ENCODE data around the gene ATG14. TPM values are rescaled to one million over a fixed set of nuclear protein-coding genes. Genes with fewer than 3 reads are reported as not detected.
A peak's percentile ranks its signal among the peaks of the same experiment; 100 is the strongest.
"Not testable (repeated sequence)": the region's sequence is repeated elsewhere in the genome, so short reads cannot be mapped to it uniquely, and the experiment has no call there.

ATG14 gene, protein sequence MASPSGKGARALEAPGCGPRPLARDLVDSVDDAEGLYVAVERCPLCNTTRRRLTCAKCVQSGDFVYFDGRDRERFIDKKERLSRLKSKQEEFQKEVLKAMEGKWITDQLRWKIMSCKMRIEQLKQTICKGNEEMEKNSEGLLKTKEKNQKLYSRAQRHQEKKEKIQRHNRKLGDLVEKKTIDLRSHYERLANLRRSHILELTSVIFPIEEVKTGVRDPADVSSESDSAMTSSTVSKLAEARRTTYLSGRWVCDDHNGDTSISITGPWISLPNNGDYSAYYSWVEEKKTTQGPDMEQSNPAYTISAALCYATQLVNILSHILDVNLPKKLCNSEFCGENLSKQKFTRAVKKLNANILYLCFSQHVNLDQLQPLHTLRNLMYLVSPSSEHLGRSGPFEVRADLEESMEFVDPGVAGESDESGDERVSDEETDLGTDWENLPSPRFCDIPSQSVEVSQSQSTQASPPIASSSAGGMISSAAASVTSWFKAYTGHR
- total RNA-seq, result 5.0 and 5.1 TPM in 2 replicates

DNA sequence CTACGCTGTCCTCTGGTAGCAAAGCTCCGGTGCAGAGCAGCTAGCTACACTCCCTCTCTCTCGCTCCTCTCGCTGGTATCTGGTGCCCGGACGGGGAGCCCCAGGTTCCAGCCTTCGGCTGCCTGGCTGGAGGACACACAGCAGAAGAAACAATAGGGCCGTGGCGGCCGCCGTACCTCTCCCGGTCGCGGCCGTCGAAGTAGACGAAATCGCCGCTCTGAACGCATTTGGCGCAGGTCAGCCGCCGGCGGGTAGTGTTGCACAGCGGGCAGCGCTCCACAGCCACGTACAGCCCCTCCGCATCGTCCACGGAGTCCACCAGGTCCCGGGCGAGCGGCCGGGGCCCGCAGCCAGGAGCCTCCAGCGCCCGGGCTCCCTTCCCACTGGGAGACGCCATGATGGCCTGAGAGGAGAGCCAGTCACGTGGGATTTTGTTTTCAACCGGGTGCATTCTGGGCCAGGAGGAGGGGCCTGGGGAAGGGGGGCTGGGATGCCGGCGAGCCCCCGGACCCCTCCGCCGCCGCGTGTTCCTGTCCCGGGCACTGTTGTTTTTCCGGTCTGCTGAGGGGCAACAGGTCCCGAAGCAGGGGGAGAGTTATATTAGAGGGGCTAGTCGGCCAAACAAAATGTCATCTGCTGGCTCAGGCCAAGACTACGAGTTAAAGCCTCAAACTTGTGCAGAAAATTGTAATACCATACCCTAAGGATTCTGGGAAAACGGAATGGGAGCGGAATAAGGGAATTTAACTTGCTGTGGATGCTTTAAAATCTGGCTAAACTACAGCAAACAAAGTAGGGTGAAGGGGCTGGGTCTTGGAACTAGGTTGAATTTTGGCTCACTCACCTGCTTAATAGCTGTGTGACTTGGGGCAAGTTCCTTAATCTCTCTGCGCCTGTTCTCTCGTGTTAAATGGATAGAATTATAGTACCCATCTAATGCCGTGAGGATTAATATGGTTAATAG, at the start of gene ATG14:
Gene ATG14, minus strand, starts transcription at position 405 of the 964 bp plus-strand sequence. Its CDS starts 8 bp downstream, at position 397.
- DNase-seq (ENCODE audit: low read depth), result peak; percentile 19
- TF ChIP-seq, protein P1, sequence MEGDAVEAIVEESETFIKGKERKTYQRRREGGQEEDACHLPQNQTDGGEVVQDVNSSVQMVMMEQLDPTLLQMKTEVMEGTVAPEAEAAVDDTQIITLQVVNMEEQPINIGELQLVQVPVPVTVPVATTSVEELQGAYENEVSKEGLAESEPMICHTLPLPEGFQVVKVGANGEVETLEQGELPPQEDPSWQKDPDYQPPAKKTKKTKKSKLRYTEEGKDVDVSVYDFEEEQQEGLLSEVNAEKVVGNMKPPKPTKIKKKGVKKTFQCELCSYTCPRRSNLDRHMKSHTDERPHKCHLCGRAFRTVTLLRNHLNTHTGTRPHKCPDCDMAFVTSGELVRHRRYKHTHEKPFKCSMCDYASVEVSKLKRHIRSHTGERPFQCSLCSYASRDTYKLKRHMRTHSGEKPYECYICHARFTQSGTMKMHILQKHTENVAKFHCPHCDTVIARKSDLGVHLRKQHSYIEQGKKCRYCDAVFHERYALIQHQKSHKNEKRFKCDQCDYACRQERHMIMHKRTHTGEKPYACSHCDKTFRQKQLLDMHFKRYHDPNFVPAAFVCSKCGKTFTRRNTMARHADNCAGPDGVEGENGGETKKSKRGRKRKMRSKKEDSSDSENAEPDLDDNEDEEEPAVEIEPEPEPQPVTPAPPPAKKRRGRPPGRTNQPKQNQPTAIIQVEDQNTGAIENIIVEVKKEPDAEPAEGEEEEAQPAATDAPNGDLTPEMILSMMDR (conservative IDR thresholded peaks at IDR 0.05; ENCODE audit: low read depth, low read length), result no peak
- H3K4me3 ChIP-seq (ENCODE audit: low read depth, low read length), result peak within 1 kb of the TSS; percentile 79

DNA sequence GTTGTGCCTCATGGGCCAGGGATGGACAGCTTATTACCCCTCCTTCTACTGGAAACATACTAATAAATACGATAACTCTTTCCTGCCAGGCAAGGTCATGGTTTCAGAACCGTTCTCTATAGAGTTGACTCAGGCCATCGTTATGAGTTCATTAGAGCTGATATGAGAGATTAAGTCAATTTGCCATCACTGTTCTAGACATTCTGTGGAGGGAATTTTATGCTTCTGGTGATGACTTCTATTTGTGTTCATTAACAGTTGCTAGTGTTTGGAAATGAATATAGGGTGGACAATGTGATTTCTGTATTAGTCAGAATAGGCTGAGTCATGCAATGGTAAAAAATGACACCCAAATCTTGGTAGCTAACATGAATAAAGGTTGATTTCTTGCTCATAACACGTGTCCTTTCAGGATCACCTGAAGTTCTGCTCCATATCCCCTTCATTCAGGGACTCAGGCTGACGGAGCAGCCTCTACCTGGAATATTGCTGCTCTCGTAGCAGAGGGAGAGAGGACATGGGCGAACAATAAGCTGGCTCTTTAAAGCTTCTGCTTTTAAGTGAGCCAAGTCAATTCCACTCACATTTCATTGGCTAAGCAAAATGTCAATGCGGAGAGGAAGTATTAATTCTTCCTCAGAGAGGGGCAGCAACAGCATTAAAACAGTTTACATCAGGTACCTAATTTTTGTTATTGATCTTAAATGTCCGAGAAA, 47.3 kb upstream of the ATG14 start:
- peak; percentile 27 for DNase-seq (ENCODE audit: low read depth)
- H3K4me3 ChIP-seq (ENCODE audit: low read depth, low read length), result no peak overlapping the region
- TF ChIP-seq, protein P1 (conservative IDR thresholded peaks at IDR 0.05; ENCODE audit: low read depth, low read length), result no peak

GRCh38 chr14:55457496-55457895, 45.9 kb upstream of the ATG14 start:
- no peak for DNase-seq (ENCODE audit: low read depth)
- TF ChIP-seq, protein P1 (conservative IDR thresholded peaks at IDR 0.05; ENCODE audit: low read depth, low read length), result no peak
- no peak overlapping the region for H3K4me3 ChIP-seq (ENCODE audit: low read depth, low read length)

- H3K4me3 ChIP-seq (ENCODE audit: low read depth, low read length); DNase-seq (ENCODE audit: low read depth): not testable (repeated sequence)
Measured at GRCh38 chr14:55456411-55456810, 44.8 kb upstream of the ATG14 start.

GRCh38 chr14:55454264-55455002, 42.8 kb upstream of the ATG14 start:
- DNase-seq (ENCODE audit: low read depth), result peak; percentile 40
- no peak overlapping the region for H3K4me3 ChIP-seq (ENCODE audit: low read depth, low read length)
- TF ChIP-seq, protein P1 (conservative IDR thresholded peaks at IDR 0.05; ENCODE audit: low read depth, low read length), result no peak

- TF ChIP-seq, protein P1 (conservative IDR thresholded peaks at IDR 0.05; ENCODE audit: low read depth, low read length), result no peak
- H3K4me3 ChIP-seq (ENCODE audit: low read depth, low read length), result no peak overlapping the region
- no peak for DNase-seq (ENCODE audit: low read depth)
Measured at GRCh38 chr14:55451950-55452349, 40.3 kb upstream of the ATG14 start.
